Left ventricle myocardium inferior (tissue), 1 donor: ENCODE data around the gene SLC25A39. TPM values are rescaled to one million over a fixed set of nuclear protein-coding genes. Genes with fewer than 3 reads are reported as not detected.
A peak's percentile ranks its signal among the peaks of the same experiment; 100 is the strongest.
"Not testable (repeated sequence)": the region's sequence is repeated elsewhere in the genome, so short reads cannot be mapped to it uniquely, and the experiment has no call there.

Source experiments
- DNase-seq: peaks from one replicate; pipeline ENCODE4 v3.0.0-alpha.2; 2020
- H3K27ac ChIP-seq: fragments of 200-600 bp; replicated peaks from 2 replicates; pipeline ENCODE4 v1.8.0; 2021
- H3K27me3 ChIP-seq: fragments of 200-600 bp; 2 replicates; pipeline ENCODE4 v1.8.0; 2021; ENCODE audit warnings: low read depth
- H3K36me3 ChIP-seq: fragments of 200-600 bp; 2 replicates; pipeline ENCODE4 v1.8.0; 2021
- H3K4me1 ChIP-seq: fragments of 200-600 bp; 2 replicates; pipeline ENCODE4 v1.8.0; 2021
- H3K4me3 ChIP-seq: fragments of 200-600 bp; 2 replicates; pipeline ENCODE4 v1.8.0; 2021; ENCODE audit warnings: mild to moderate bottlenecking, moderate library complexity
- H3K9me3 ChIP-seq: fragments of 200-600 bp; replicated peaks from 2 replicates; pipeline ENCODE4 v1.8.0; 2021
- intact Hi-C: fragments of 100-400 bp; cut with micrococcal nuclease; formaldehyde crosslinking; loops from one replicate; pipeline ENCODE4 v1.11.0; 2022
- total RNA-seq: library from RNA; stranded (reverse); fragmentation: NEBNext Ultra II Directional; extraction: Animal tissue kit (Norgen Biotek cat#: 25700); gene quantifications from one replicate; pipeline ENCODE4 v1.2.1, GENCODE V29; 2021
- TF ChIP-seq, protein P1 (sequence below): fragments of 200-600 bp; IDR thresholded peaks from 2 replicates; pipeline ENCODE4 v1.8.0; 2021; ENCODE audit warnings: antibody characterized with exemption, mild to moderate bottlenecking, borderline replicate concordance
- donor health status: DM: no; HTN: yes; CAD: no; lungs with severe emphysema.

The SLC25A39 gene
- total RNA-seq, 1 donor from 2014 or later = 46.7 TPM

DNA sequence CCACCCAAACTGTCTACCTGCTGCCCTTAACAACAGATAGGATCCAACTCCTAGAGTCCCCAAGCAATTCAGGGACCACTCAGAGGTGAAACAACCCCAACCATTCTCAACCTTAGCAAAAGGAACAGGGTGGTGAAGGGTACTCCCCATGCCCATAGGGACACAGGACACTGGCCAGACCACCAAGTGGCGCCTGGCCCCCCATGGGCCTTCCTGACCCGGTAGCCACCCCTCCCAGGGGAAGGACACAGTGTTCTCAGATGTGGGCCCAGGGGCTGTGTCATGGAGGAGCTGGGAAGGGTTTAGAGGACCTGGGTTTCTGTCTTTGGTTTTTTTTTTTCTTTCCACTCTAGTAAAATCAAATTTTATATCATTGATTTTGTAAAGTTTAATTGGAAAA lies 9.7 kb upstream of the SLC25A39 start:
- H3K36me3 ChIP-seq = no peaks in the 10 kb centered on the region
- no peak overlapping the region for H3K4me3 ChIP-seq
- intact Hi-C loops = loop anchor here (5.0 kb wide), 1 partner anchor 122 kb away; no protein-coding TSS in a partner anchor
- peaks cover 8% of the 10 kb centered on the region for H3K27me3 ChIP-seq
- TF ChIP-seq, protein P1, sequence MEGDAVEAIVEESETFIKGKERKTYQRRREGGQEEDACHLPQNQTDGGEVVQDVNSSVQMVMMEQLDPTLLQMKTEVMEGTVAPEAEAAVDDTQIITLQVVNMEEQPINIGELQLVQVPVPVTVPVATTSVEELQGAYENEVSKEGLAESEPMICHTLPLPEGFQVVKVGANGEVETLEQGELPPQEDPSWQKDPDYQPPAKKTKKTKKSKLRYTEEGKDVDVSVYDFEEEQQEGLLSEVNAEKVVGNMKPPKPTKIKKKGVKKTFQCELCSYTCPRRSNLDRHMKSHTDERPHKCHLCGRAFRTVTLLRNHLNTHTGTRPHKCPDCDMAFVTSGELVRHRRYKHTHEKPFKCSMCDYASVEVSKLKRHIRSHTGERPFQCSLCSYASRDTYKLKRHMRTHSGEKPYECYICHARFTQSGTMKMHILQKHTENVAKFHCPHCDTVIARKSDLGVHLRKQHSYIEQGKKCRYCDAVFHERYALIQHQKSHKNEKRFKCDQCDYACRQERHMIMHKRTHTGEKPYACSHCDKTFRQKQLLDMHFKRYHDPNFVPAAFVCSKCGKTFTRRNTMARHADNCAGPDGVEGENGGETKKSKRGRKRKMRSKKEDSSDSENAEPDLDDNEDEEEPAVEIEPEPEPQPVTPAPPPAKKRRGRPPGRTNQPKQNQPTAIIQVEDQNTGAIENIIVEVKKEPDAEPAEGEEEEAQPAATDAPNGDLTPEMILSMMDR = no peak
- no peak overlapping the region for H3K27ac ChIP-seq
- H3K4me1 ChIP-seq = peaks cover 21% of the 10 kb centered on the region
- DNase-seq = no peak
- no peaks in the 10 kb centered on the region for H3K9me3 ChIP-seq

DNA sequence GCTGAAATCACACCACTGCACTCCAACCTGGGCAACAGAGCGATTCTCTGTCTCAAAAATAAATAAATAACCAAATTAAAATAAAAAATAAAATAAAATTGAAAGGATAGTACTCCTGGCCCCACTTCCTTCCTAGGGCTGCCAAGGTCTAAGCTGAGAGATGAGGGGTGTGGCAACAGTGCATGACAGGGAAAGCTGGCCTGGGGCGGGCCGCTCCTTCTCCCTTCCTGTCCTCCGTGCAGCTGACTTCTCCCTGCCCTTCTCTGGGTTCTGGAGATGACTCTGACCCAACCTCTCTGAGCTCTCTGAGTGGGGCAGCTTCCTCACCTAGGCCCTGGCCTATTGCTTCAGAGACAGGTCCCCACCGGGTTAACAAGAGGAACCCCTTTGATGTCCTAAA lies 8.7 kb upstream of the SLC25A39 start:
- Histone ChIP-seq H3K36me3 (no peaks in the 10 kb centered on the region), H3K4me1 (peaks cover 15% of the 10 kb centered on the region), H3K9me3 (no peaks in the 10 kb centered on the region), H3K27ac (no peak overlapping the region), H3K4me3 (no peak overlapping the region), H3K27me3 (peaks cover 8% of the 10 kb centered on the region)
- DNase-seq = no peak
- intact Hi-C loops = loop anchor here (5.0 kb wide), 1 partner anchor 121 kb away; no protein-coding TSS in a partner anchor
- TF ChIP-seq, protein P1 = no peak

DNA sequence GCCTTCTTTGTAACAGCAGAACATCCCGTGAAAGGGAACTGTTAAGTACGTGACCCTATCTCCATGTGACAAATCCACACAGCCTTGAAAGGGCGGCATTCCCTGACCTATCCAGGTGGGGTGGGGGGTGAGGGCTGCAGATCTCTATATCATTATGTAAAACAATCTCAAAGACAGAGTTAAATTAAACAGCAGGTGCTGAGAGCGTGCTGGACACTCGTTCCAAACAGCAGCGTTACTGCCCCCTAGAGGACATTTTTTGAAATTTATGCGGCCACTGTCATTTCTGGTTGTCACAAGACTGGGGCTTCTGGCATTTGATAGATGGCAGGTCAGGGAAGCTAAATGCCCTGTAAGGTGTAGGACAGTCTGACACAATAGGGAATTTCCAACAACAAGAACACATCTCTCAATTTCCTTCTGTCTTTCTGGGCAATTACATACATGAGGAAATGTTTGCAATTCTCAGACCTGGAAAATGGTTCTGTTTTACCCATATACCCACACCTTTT lies 6.7 kb upstream of the SLC25A39 start:
- TF ChIP-seq, protein P1 = peak; percentile 85
- Histone ChIP-seq H3K9me3 (no peaks in the 10 kb centered on the region), H3K4me3 (no peak overlapping the region), H3K36me3 (no peaks in the 10 kb centered on the region), H3K27ac (peak overlapping the region; percentile 47), H3K27me3 (peaks cover 1% of the 10 kb centered on the region), H3K4me1 (peaks cover 18% of the 10 kb centered on the region)
- intact Hi-C loops = loop anchor here (5.0 kb wide), 1 partner anchor 119 kb away; no protein-coding TSS in a partner anchor
- no peak for DNase-seq

DNA sequence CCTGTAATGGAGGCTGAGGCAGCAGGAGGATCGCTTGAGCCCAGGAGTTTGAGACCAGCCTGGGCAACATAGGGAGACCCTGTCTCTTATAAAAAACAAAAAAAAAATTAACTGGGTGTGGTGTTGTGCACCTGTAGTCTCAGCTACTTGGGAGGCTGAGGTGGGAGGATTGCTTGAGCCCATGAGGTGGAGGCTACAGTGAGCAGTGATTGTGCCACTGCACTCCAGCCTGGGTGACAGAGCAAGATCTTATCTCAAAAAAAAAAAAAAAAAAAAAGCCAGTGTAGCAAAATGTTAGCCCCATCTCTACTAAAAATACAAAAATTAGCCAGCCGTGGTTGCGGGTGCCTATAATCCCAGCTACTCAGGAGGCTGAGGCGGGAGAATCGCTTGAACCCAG lies 5.6 kb upstream of the SLC25A39 start:
- not testable (repeated sequence) for H3K4me3 ChIP-seq, H3K27ac ChIP-seq, H3K27me3 ChIP-seq, H3K36me3 ChIP-seq, DNase-seq, H3K9me3 ChIP-seq
- peaks cover 28% of the 10 kb centered on the region for H3K4me1 ChIP-seq
- intact Hi-C loops = loop anchor here (5.0 kb wide), 1 partner anchor 118 kb away; no protein-coding TSS in a partner anchor

DNA sequence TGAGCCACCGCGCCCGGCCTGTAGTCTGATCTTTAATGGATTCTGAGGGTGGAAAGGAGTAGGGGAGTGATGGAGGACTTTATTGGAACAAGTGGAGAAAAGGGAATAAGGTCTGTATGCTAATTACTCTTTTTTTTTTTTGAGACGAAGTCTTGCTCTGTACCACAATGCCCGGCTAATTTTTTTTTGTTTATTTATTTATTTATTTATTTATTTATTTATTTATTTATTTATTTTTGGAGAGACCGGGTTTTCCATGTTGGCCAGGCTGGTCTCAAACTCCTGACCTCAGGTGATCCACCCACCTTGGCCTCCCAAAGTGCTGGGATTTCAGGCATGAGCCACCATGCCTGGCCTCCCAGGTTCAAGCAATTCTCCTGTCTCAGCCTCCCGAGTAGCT lies 4.9 kb upstream of the SLC25A39 start:
- intact Hi-C loops, H3K36me3 ChIP-seq, H3K4me3 ChIP-seq, H3K27me3 ChIP-seq, DNase-seq, H3K27ac ChIP-seq, H3K9me3 ChIP-seq: not testable (repeated sequence)
- peaks cover 33% of the 10 kb centered on the region for H3K4me1 ChIP-seq

DNA sequence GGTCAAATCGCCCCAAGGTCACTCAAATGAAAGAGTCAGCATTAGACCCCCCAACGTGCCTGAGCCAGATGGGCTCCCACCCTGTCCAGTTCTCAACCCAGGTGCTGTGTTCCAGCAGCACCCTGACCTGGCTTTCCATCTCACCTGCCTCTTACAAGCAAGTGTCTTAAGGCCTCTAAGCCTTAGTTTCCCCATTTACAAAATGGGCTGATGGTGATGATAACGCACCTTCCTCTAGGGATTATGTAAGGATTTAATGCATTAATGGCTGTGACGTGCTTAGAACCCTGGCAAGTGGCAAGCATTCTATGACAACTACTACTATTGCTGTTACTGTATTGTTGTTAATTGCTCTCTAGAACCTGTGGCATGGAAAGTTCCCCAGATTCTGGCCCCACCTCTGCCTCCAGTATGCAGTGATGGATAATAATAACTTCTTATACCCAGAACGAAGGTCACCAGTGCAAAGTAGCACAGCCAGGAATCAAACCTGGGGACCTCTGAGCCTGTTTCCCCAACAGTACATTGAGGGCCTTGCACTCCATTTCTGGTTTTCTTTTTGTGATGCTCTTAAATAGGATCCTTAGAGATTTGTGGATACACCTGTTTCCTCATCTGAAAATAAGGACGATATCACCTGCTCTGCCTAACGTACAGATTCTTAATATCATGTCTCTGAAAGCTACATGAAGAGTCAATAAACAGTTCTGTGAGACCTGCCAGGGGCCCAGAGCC lies 3.3 kb upstream of the SLC25A39 start:
- DNase-seq = no peak
- TF ChIP-seq, protein P1 = no peak
- Histone ChIP-seq H3K9me3 (no peaks in the 10 kb centered on the region), H3K27me3 (no peaks in the 10 kb centered on the region), H3K4me3 (no peak overlapping the region), H3K36me3 (no peaks in the 10 kb centered on the region), H3K4me1 (peaks cover 50% of the 10 kb centered on the region), H3K27ac (peak overlapping the region; percentile 96)
- intact Hi-C loops = no loop called here
